AG04449 (cell line): ENCODE measurements around the gene PPP2R2B.

Experiments used
- CTCF ChIA-PET: fragments of 350-600 bp; formaldehyde crosslinking; extraction: SDS; loops from one replicate; lab custom pipeline; 2021; ENCODE audit warnings: antibody characterized with exemption; lab: Yijun Ruan, JAX
- POLR2A ChIA-PET: fragments of 400-600, 350-600 bp; formaldehyde crosslinking; extraction: SDS; loops from one replicate; lab custom pipeline; 2020; ENCODE audit warnings: antibody characterized with exemption, inconsistent platforms; lab: Yijun Ruan, JAX
- DNase-seq: peaks from one replicate; pipeline ENCODE4 v3.0.0-alpha.2; 2010; ENCODE audit warnings: low read depth, low spot score
- H3K4me3 ChIP-seq: 2 replicates; pipeline ENCODE4 v1.5.1; 2011; ENCODE audit warnings: low read depth, mild to moderate bottlenecking, control low read depth, low read length
- TF ChIP-seq, protein P1 (sequence below): IDR thresholded peaks from one replicate; pipeline ENCODE4 v1.5.1; 2011; ENCODE audit warnings: mild to moderate bottlenecking, moderate library complexity, low read length, control low read depth, inconsistent platforms; ENCODE audit not compliant: insufficient read depth; ENCODE audit errors: missing control alignments

PPP2R2B gene

DNA sequence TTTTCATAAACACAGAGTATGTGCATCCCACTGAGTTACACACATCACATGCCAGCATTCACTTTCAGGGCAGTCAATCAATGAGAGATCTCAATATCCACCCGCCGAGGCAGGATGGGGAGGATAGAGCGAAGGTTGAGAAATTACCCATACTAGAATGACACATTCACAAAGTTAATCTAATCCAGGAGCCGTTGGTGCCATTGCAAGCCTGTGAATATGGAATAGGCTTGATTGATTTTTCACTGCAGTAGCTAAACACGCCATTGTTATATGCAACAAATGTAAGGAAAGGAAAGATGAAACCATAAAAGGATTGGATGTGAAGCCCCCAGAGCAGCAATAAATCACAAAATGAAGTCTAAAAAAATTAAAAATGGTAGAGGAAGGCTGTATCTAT is 194.7 kb downstream of the PPP2R2B start:
- ChIA-PET POLR2A (no interaction called here), CTCF (no interaction called here)
- DNase-seq: no peak
- TF ChIP-seq, protein P1, sequence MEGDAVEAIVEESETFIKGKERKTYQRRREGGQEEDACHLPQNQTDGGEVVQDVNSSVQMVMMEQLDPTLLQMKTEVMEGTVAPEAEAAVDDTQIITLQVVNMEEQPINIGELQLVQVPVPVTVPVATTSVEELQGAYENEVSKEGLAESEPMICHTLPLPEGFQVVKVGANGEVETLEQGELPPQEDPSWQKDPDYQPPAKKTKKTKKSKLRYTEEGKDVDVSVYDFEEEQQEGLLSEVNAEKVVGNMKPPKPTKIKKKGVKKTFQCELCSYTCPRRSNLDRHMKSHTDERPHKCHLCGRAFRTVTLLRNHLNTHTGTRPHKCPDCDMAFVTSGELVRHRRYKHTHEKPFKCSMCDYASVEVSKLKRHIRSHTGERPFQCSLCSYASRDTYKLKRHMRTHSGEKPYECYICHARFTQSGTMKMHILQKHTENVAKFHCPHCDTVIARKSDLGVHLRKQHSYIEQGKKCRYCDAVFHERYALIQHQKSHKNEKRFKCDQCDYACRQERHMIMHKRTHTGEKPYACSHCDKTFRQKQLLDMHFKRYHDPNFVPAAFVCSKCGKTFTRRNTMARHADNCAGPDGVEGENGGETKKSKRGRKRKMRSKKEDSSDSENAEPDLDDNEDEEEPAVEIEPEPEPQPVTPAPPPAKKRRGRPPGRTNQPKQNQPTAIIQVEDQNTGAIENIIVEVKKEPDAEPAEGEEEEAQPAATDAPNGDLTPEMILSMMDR: no peak
- H3K4me3 ChIP-seq: no peak overlapping the region

DNA sequence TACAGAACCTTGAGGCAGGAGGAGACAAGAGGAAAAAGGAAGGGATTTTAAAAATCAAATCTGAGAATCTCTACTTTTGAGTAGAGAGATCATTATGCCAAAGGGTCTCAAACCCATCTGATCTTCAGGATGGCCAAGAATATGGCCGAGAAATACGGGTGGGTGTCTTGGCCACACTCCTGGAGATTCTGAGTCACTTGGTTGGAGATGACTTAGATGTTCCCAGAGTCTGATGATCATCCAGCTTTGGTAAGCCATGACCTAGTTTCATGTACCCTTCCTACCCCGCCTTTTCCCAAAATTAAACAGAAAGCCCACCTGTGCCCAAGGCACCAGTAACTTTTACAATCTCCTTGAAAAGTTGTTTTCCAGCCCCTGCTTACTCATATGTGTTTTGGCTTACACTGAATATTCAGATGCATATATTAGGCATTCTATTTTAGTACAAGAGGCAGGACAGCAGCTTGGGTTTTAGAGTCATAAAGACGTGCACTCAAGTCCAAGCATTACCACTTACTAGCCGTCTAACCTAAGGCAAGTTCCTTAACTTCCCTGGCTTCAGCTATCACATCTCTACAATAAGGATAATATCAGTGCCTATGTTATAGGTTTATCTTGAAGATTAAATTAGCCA is 195.5 kb downstream of the PPP2R2B start:
- ChIA-PET POLR2A (no interaction called here), CTCF (no interaction called here)
- no peak for DNase-seq
- H3K4me3 ChIP-seq: no peak overlapping the region
- TF ChIP-seq, protein P1: no peak

DNA sequence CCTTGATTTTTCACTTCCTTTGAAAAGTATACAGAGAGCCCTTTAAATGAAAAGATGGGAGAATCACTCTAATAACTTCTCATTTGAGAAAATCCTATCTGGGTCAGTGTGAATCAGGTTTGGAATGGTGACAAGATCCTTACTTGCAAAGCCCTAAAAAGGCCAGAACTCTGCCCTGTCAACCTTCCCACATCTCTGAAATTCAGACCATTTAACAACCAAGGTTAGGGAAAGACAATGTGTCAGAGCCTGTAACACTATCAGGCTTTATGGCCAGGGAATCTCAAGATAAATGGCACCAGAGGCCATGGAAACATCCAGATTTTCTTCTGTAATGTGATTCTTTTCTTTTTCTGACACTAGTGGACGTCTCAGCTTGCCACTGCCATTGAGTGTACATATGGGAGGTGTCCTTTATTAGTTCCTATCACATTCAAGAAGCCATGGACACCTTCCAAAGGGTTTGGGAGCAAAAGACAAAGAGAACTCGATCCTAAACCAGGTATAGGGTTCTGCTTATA is 196.9 kb downstream of the PPP2R2B start:
- H3K4me3 ChIP-seq: no peak overlapping the region
- DNase-seq: no peak
- TF ChIP-seq, protein P1: no peak
- ChIA-PET POLR2A (no interaction called here), CTCF (no interaction called here)

DNA sequence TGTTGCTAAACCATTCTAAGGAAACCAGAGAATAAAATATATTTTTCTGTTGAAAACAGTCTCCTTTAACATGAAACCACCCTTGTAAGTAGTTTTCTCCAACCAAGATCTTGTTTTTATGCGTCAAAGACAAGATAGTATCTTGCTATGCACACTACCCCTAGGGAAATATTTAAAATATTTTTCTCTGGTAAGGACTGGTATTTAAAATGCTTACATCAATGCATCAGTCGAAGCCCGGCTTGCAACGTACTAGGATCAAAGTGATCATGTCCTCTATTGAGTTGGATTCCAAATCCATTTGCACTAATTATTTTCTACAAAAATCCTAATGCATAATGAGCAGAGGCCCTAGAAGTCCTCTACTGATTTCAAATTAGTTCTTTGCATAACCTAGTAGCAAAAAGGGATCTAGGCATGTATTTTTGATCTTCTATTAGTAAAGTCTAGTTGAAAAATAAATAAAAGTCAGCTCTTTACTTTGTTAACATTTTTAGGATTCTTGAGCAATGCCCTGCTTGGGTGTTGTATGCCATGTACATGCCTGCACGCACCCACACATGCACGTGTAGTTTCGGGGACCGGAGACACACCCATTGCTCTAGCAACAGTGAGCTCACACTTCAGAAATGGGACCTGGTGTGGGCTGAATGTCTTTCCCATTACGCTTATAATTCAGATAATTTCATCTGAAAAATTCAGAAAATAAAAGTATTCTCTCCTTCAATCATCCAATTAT is 197.5 kb downstream of the PPP2R2B start:
- ChIA-PET POLR2A (no interaction called here), CTCF (no interaction called here)
- DNase-seq: no peak
- no peak overlapping the region for H3K4me3 ChIP-seq
- TF ChIP-seq, protein P1: no peak

DNA sequence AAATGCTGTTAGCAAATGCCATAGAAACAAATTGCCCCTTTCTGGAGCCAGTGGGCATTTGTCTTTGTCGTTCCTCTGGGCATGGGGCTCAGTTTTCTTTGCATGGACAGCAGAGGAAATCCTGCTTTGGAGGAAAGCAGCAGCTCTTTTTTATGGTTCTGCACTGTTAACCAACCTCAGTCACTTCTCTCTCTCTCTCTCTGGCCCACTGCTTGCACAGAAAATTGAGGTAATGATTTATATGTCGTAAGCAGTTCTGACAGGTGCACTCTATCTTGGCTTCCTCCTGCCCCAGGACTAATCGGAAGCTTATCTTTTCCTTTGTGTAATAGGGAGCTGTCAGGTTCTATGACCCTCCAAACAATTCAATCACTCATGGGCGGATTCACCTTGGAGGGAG is 202.9 kb downstream of the PPP2R2B start:
- no peak for DNase-seq
- ChIA-PET CTCF (no interaction called here), POLR2A (no interaction called here)
- TF ChIP-seq, protein P1: no peak
- no peak overlapping the region for H3K4me3 ChIP-seq

DNA sequence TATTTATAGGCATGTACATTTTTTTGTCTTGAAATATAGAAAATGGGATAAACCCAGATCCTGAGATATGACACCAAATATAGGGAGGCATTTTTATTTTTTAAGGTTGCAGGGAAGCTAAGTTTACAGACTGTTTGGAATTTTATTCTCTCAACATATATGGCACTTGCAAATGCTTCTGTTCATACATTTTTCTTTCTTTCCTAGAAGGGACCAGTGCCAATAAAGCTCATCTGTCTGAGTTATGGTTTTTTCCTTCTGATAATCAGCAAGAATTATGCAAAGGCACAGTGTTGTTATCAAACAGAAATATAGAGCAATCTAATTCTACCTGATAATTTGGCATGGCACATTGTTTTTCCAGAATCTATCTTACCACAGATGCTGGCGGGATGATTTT is 205.7 kb downstream of the PPP2R2B start:
- ChIA-PET POLR2A (no interaction called here), CTCF (no interaction called here)
- no peak overlapping the region for H3K4me3 ChIP-seq
- TF ChIP-seq, protein P1: no peak
- DNase-seq: no peak
